Fibroblast of villous mesenchyme (primary cell): ENCODE measurements around the gene TMEM108. TPM values are rescaled to one million over a fixed set of nuclear protein-coding genes. Genes with fewer than 3 reads are reported as not detected.

ENCODE experiments used
- DNase-seq: peaks from one replicate; pipeline ENCODE4 v3.0.0-alpha.2; 2010; ENCODE audit warnings: low read depth
- H3K4me3 ChIP-seq: 2 replicates; pipeline ENCODE4 v1.5.1; 2011; ENCODE audit warnings: low read depth, mild to moderate bottlenecking, low read length
- CTCF ChIP-seq: IDR thresholded peaks from 2 replicates; pipeline ENCODE4 v1.5.1; 2012; ENCODE audit warnings: low read depth, mild to moderate bottlenecking, low read length; ENCODE audit not compliant: insufficient read depth
- total RNA-seq: library from RNA; depleted of rRNA; stranded (reverse); fragments of >200 nt; gene quantifications from 2 replicates; pipeline ENCODE4 v1.2.3, GENCODE V29; 2012

TMEM108 gene
- total RNA-seq, 1 donor: under 0.01 TPM

GRCh38 chr3:133230195-133230594 is 192.0 kb downstream of the TMEM108 start:
- no peak overlapping the region for H3K4me3 ChIP-seq
- DNase-seq: no peak
- TF ChIP-seq CTCF: no peak

- no peak overlapping the region for H3K4me3 ChIP-seq
- DNase-seq: no peak
- no peak for TF ChIP-seq CTCF
Measured at GRCh38 chr3:133236901-133237300, 198.7 kb downstream of the TMEM108 start.

- H3K4me3 ChIP-seq: no peak overlapping the region
- DNase-seq: no peak
- TF ChIP-seq CTCF: no peak
Measured at GRCh38 chr3:133237380-133237779, 199.2 kb downstream of the TMEM108 start.

GRCh38 chr3:133238015-133238414 is 199.8 kb downstream of the TMEM108 start:
- DNase-seq: no peak
- no peak for TF ChIP-seq CTCF
- H3K4me3 ChIP-seq: no peak overlapping the region

GRCh38 chr3:133246119-133246518 is 207.9 kb downstream of the TMEM108 start:
- H3K4me3 ChIP-seq: no peak overlapping the region
- no peak for TF ChIP-seq CTCF
- no peak for DNase-seq

GRCh38 chr3:133246773-133247172 is 208.6 kb downstream of the TMEM108 start:
- no peak overlapping the region for H3K4me3 ChIP-seq
- TF ChIP-seq CTCF: no peak
- no peak for DNase-seq

GRCh38 chr3:133248389-133248788 is 210.2 kb downstream of the TMEM108 start:
- TF ChIP-seq CTCF: no peak
- no peak overlapping the region for H3K4me3 ChIP-seq

More at GRCh38 chr3:133248389-133248788, 210.2 kb downstream of the TMEM108 start:
- DNase-seq: no peak
